ENCODE data around the gene SPHK2. TPM values are rescaled to one million over a fixed set of nuclear protein-coding genes. Genes with fewer than 3 reads are reported as not detected.

The SPHK2 gene
- total RNA-seq, 4 donors from 2014 or later, result 7.8 to 12.4 (median 9.2) TPM

DNA sequence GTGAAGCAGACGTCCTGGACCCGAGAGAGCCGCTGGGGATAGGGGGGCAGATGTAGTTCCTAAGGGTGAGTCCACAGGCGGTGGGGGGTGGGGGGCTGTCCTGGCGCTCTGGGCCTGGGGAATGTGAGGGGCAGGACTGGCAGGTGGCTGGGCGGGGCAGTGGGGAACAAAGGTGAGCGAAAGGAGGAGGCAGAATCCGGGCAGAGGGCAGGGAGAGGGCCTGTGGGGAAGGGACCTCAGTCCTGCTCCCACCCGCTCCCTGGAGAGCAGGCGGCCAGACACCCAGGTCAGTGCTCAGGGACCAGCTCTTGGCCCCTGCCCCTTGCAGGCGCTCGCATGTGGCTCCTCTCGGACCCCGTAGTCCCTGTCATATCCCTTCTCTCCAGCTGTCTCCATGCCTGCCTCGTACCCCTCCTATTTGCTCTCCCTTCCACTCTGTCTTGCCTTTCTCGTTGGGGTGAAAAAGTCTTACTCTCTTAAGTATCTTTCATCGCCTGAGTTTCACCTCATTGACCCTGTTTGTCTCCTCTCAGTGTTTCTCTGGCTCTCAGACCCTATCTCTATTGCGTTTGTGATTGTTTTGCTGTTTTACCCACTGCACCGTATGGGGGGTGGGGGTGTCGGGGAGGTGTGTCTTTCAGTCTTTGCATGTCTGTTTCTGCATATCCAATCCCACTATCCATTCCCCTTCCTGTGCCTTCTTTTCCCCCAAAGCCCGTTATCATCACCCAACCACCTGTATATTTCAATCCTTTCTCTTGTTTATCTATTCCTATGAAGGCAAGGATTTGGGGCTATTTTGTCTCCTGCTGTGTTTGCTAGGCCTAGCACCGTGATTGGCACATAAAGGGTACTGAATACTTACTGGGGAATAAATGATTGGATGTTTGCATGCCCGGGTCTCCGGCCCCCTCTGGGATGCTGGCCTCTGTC, 5.8 kb downstream of the SPHK2 start:
- no peak for DNase-seq
- in situ Hi-C loops (cut with MboI; ENCODE audit: low sequenced_read_pairs in 4 of 4), result loop anchor here in 1 of 4 donors (25.0 kb wide), 1 partner anchor 112 kb away; the partner anchor contains the start of genes IZUMO1 and RASIP1

DNA sequence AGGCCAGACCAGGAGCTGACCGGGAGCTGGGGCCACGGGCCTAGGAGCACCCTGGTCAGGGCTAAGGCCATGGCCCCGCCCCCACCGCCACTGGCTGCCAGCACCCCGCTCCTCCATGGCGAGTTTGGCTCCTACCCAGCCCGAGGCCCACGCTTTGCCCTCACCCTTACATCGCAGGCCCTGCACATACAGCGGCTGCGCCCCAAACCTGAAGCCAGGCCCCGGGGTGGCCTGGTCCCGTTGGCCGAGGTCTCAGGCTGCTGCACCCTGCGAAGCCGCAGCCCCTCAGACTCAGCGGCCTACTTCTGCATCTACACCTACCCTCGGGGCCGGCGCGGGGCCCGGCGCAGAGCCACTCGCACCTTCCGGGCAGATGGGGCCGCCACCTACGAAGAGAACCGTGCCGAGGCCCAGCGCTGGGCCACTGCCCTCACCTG, 6.6 kb downstream of the SPHK2 start:
- TF ChIP-seq, protein P1, sequence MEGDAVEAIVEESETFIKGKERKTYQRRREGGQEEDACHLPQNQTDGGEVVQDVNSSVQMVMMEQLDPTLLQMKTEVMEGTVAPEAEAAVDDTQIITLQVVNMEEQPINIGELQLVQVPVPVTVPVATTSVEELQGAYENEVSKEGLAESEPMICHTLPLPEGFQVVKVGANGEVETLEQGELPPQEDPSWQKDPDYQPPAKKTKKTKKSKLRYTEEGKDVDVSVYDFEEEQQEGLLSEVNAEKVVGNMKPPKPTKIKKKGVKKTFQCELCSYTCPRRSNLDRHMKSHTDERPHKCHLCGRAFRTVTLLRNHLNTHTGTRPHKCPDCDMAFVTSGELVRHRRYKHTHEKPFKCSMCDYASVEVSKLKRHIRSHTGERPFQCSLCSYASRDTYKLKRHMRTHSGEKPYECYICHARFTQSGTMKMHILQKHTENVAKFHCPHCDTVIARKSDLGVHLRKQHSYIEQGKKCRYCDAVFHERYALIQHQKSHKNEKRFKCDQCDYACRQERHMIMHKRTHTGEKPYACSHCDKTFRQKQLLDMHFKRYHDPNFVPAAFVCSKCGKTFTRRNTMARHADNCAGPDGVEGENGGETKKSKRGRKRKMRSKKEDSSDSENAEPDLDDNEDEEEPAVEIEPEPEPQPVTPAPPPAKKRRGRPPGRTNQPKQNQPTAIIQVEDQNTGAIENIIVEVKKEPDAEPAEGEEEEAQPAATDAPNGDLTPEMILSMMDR (IDR thresholded peaks at IDR 0.05 in 4 of 5, conservative IDR thresholded peaks at IDR 0.05 in 1 of 5), result no peak
- TF ChIP-seq POLR2A (IDR thresholded peaks at IDR 0.05), result no peak
- Histone ChIP-seq H3K27ac (peak overlapping the region in 3 of 4 donors; percentile 90 to 99 (median 94)), H3K4me1 (peaks cover 26 to 34% of the 10 kb centered on the region in 2 donors), H3K9me3 (no peaks in the 10 kb centered on the region), H3K27me3 (no peaks in the 10 kb centered on the region), H3K36me3 (peaks cover 0 to 4% of the 10 kb centered on the region in 2 donors), H3K4me3 (no peak overlapping the region)
- DNase-seq (no peak), ATAC-seq (no peak)
- intact Hi-C loops (cut with DNase I; ENCODE audit: low total_unique reads) (no loop called here), in situ Hi-C loops (cut with MboI; ENCODE audit: low sequenced_read_pairs in 4 of 4) (loop anchor here in 1 of 4 donors (25.0 kb wide), 1 partner anchor 111 kb away; the partner anchor contains the start of genes IZUMO1 and RASIP1)

More for the DNA sequence above, 5.8 kb downstream of the SPHK2 start:
- Histone ChIP-seq H3K4me3 (peak overlapping the region; percentile 55 to 75 (median 72)), H3K4me1 (peaks cover 19 to 29% of the 10 kb centered on the region in 2 donors), H3K9me3 (no peaks in the 10 kb centered on the region), H3K36me3 (peaks cover 0 to 4% of the 10 kb centered on the region in 2 donors), H3K27ac (peak overlapping the region; percentile 90 to 99 (median 94)), H3K27me3 (no peaks in the 10 kb centered on the region)
- intact Hi-C loops (cut with DNase I; ENCODE audit: low total_unique reads), result no loop called here
- TF ChIP-seq POLR2A (IDR thresholded peaks at IDR 0.05), result no peak
- TF ChIP-seq, protein P1 (IDR thresholded peaks at IDR 0.05 in 4 of 5, conservative IDR thresholded peaks at IDR 0.05 in 1 of 5), result no peak
- no peak for ATAC-seq

DNA sequence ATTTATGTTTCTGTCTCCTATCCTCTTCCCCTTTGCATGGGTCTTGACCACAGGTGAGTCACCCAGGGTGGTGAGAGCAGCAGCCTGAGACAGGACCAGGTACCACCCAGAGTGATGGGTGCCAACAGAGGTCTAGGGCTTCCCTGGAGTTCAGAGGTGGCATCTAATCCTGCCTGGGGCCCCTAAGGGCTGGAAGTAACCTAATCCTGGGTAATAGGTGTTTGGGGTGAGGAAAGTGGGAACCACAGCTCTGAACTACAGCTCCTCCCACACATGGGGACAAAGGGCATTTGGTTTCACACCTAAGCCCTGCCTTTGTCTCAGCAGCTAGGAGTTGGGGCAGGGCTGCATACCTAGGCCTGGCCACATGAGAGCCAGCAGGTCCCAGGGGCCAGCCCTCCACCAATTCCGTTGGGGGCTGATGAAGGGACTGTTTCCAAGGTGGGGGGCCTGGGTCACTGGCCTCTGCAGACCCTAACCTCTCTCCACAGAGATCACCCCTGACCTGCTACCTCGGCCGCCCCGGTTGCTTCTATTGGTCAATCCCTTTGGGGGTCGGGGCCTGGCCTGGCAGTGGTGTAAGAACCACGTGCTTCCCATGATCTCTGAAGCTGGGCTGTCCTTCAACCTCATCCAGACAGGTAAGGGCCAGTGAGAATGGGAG, 8.0 kb downstream of the SPHK2 start:
- TF ChIP-seq POLR2A (IDR thresholded peaks at IDR 0.05), result no peak
- TF ChIP-seq, protein P1 (IDR thresholded peaks at IDR 0.05 in 4 of 5, conservative IDR thresholded peaks at IDR 0.05 in 1 of 5), result no peak
- Histone ChIP-seq H3K27ac (peak overlapping the region in 1 of 4 donors; percentile 100), H3K36me3 (peaks cover 0 to 4% of the 10 kb centered on the region in 2 donors), H3K27me3 (no peaks in the 10 kb centered on the region), H3K9me3 (no peaks in the 10 kb centered on the region), H3K4me3 (no peak overlapping the region), H3K4me1 (peaks cover 41 to 49% of the 10 kb centered on the region in 2 donors)
- in situ Hi-C loops (cut with MboI; ENCODE audit: low sequenced_read_pairs in 4 of 4), result loop anchor here in 1 of 4 donors (25.0 kb wide), 1 partner anchor 110 kb away; the partner anchor contains the start of genes IZUMO1 and RASIP1
- ATAC-seq (no peak), DNase-seq (no peak)
- intact Hi-C loops (cut with DNase I; ENCODE audit: low total_unique reads), result no loop called here

DNA sequence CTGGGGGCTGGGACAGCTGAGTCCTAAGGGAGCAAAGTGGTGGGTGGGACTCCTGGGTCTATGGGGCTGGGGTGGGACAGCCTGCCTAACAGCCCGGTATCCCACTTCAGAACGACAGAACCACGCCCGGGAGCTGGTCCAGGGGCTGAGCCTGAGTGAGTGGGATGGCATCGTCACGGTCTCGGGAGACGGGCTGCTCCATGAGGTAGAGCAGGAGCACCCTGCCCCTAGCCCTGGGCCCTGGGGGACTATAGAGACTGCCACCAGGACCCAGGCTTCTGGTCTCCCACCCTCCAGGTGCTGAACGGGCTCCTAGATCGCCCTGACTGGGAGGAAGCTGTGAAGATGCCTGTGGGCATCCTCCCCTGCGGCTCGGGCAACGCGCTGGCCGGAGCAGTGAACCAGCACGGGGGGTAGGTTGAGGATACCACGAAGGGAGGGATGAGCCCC, 8.6 kb downstream of the SPHK2 start:
- H3K4me1 ChIP-seq, result peaks cover 46 to 54% of the 10 kb centered on the region in 2 donors
- no peak overlapping the region for H3K4me3 ChIP-seq
- intact Hi-C loops (cut with DNase I; ENCODE audit: low total_unique reads) (no loop called here), in situ Hi-C loops (cut with MboI; ENCODE audit: low sequenced_read_pairs in 4 of 4) (loop anchor here in 1 of 4 donors (25.0 kb wide), 1 partner anchor 109 kb away; the partner anchor contains the start of genes IZUMO1 and RASIP1)
- peaks cover 0 to 4% of the 10 kb centered on the region in 2 donors for H3K36me3 ChIP-seq
- ATAC-seq, result no peak
- DNase-seq, result no peak
- H3K9me3 ChIP-seq, result no peaks in the 10 kb centered on the region
- TF ChIP-seq, protein P1 (IDR thresholded peaks at IDR 0.05 in 4 of 5, conservative IDR thresholded peaks at IDR 0.05 in 1 of 5), result no peak
- no peak for TF ChIP-seq POLR2A (IDR thresholded peaks at IDR 0.05)
- H3K27me3 ChIP-seq, result no peaks in the 10 kb centered on the region
- H3K27ac ChIP-seq, result peak overlapping the region in 1 of 4 donors; percentile 100
